NCI-H774 (cell line): ENCODE data around the gene CMSS1.

Source experiments
- DNase-seq: peaks from one replicate; lab custom pipeline; 2025; lab: John Stamatoyannopoulos, UW

The CMSS1 gene

GRCh38 chr3:99903869-99904268 is 86.2 kb downstream of the CMSS1 start:
- no peak for DNase-seq

DNA sequence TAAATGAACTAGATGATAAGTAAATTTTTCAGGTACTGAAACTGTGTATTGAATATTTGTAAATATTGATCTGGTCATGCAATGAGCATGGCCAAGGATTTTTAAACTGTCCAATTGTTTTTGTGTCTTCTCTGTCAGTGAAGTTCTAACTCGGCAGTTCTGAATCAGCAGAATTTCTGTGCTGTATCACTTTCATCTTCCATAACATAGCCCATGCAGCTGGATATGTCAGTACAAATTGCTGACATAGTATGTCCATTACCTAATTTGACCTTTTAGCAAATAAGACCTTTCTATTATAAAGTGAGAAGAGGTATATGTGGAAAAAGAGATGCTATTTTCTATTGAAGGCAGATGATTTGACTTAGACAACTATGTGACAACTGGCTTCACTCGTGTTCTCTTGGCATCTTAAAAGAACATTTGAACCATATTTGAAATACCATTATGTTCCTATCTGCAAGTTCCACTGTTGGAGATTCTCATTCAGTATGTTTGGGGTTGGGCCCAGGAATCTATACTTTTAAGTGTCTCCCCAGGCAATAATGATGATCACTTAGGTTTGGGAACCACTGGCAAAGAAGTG is 90.4 kb downstream of the CMSS1 start:
- DNase-seq, result no peak

DNA sequence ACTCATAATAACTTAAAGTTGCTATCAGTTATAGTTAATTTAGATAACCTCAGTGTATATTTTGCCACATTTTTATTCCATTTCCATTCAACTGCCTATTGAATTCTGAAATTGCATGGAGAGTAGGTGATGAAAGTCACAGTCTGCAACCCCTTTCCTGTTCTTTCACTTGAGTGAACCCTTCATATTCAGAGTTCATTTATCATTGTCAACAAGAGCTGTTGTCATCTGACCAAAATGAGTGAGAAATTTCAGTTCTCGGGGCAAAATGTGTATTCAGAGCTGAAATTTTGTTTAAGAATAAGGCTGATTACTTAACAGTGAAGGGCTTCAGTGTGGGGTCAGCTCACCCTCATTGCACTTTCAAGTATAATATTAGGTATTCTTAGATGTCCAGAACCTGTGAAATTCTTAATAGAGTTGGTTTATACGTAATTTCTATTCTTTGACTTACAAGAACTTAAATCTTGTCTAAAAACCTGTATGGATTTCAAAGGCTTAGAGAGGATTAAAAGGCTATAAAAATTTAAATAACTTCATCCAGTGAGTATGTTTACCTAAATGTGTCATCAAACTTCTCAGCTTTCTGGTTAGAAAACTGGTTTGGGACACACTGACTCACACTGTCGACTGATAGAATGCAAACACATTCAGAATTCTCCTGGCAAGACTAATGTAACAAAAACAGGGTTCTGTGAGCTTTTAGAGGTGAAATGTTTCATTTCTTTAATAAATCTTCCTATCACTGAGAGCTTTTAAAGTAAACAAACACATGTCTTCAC is 92.2 kb downstream of the CMSS1 start:
- DNase-seq, result no peak

DNA sequence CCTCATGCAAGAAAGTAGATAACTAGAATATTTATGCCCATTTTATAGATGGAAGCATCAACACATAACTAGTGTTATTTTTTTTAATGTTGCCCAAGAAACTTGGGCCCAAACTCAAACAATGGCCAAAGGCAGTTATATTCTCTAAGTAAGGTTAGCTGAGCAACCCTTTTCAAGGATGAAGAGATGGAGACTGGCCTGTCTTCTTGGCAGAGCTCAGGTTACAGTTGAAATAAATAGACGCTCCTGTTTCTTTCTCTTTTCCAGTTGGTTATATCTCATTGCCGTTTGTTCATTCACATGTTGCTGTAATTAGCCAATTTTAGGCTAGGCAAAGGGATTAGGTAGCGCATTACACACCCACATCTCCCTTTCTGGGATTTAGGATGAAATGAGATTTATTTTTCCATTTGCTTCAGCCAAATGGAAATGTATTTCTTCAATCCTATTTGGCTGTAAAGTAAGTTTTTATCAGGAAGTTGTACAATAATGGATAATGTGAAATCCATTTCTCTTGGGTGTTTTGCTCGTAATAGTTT is 93.2 kb downstream of the CMSS1 start:
- no peak for DNase-seq

- no peak for DNase-seq
Observed at GRCh38 chr3:99911433-99911832, 93.8 kb downstream of the CMSS1 start.

DNA sequence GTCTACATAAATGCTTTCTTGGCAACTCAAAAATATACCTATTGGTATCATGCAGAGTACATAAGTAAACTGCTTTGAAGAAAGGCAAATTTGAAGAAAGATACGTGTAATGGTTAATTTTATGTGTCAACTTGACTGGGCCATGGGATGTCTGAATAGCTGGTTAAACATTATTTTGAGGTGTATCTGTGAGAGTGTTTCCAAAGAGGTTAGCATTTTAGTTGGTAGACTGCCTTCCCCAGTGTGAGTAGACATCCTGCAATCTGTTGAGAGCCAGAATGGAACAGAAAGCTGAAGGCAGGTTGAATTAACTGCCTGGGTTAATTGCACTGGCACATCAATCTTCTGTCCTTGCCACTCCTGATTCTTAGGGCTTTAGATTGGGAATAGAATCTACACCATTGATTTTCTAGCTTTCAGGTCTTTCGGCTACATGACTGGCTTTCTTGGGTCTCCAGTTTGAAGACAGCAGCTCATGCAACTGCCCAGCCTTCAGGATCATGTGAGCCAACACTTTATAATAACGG is 98.3 kb downstream of the CMSS1 start:
- DNase-seq, result no peak

GRCh38 chr3:99918715-99919114 is 101.1 kb downstream of the CMSS1 start:
- DNase-seq, result no peak

DNA sequence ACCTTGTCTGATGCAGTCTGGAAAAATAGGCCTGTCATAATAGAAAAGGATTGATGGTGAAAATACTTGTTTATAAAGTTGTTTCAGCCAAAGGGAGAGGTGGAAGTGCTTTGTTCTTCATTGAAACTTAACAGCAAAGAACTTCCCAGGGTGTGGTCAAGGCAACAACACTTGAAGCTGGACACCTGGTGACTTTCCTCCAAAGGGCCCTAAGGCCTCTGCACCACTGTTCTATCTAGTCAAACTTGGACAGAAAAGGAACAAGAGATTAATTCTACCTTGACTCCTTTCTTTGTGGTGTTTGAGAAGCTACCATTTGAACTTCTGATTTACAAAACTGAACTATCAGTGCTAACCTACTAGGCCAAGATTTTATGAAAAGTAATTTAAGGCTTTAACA is 102.0 kb downstream of the CMSS1 start:
- no peak for DNase-seq

GRCh38 chr3:99920481-99921376 is 103.1 kb downstream of the CMSS1 start:
- DNase-seq, result peak; percentile 21

DNA sequence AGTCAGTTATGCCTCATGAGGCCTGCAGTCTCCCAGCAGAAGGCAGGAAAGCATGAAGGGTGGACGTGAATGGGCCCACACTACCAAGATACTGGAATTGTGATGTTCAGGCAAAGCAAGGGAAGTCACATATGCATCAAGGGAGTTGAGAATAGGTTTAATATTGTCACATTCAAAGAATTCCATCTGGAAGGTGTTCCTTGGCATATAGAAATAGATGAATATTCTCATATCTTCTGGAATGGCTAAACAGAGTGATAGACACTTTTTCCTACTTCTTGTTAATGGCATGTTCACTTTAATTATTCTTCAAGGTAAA is 103.7 kb downstream of the CMSS1 start:
- no peak for DNase-seq

DNA sequence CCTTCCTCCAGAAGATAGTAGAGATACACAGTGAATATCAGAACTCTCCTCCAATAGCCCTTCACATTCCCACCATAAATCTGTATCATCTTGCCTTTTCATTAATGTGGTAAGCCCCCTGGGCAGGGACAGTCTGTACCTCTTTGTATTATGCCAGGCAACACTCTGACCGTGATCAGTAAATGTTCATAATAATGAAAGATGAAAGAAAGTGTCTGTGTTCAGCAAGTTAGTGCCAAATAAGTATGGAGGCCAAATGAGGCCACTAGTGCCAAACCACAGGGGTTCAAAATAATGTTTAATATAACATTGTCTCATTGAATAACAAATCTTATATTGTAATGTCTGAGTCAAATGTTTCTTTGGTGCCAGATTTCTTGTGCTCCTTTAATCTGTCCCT is 104.3 kb downstream of the CMSS1 start:
- DNase-seq, result no peak

DNA sequence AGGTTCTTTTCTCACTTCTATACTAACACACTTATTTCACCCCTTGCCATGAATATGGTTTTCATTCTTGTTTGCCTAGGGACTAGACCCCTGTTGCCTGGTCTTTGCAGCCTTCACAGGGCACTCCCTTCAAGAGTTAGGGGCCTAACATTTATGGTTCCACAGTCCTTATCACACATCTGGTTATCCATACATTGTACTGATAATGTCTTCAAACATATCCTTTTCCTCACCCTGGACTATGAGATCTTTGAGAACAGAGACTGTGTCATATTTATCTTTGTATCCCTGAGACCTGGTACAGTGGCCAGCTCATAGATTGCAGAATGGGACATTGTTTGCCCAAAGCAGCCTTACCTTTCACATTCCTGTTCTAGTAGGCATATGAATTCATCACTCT is 106.2 kb downstream of the CMSS1 start:
- no peak for DNase-seq

- DNase-seq, result peak; percentile 9
Observed at GRCh38 chr3:99925584-99926230, 108.0 kb downstream of the CMSS1 start.

GRCh38 chr3:99927671-99928457 is 110.2 kb downstream of the CMSS1 start:
- no peak for DNase-seq

DNA sequence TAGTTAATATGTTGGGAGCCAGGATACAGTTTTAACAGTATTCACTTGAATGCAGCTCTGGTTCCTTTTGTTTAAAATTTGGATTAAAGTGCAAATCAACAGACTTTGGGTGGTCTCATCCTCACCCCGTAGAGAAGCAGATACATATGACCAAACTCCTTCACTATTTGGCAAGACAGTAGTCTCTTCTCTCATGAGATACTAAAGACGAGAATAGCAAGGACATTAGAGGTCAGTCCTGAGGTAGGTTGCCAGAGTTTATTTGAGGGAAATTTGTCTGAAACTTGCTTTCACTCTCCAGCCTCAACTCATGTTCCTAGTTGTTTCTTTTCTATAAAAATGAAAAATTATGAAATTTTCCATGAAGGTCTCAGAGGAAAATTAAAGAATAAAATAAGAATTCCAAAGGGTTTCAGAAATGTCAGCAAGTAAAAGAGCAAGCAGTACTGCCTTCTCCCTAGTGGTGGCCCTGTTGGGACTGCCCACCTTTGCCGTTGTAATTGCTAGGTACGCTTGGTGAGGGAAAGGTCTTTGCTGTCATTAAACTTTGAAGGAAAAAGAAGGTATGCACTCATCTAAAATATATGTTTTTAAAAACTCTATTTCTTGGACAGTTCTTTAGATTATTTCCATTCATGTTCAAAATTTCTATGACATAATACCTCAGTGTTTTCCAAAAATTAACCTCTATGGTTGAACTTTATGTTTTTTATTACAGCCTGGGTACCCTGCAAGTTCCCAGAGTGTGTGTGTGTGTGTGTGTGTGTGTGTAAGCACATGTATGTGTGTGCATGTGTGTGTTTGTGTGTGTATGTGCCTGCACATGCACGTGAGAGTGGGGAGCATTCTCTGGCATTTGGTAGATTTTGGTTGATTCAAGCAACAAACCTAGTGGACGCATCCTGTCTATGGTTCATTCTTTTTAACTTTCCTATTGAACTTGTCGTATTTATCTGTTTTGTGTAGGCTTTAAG is 111.4 kb downstream of the CMSS1 start:
- no peak for DNase-seq

GRCh38 chr3:99929745-99930139 is 112.1 kb downstream of the CMSS1 start:
- DNase-seq, result no peak

DNA sequence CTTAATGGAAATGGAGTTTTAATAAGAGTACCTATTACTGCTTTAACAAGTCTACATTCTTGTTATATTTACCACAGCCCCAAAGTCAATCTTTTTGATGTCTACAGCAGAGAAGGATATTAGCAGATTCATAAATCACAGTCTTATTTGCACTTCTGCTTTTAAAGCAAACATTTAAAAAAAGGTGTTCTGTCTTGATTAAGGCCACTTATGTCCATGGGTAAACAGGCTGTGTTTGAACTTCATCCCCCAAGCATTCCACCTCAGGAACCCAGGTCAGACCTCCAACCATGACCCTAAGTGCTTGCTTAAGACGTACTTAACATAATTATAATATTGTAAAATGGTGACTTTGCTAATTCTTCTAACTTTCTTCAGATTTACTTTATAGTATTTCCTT is 113.4 kb downstream of the CMSS1 start:
- DNase-seq, result no peak

DNA sequence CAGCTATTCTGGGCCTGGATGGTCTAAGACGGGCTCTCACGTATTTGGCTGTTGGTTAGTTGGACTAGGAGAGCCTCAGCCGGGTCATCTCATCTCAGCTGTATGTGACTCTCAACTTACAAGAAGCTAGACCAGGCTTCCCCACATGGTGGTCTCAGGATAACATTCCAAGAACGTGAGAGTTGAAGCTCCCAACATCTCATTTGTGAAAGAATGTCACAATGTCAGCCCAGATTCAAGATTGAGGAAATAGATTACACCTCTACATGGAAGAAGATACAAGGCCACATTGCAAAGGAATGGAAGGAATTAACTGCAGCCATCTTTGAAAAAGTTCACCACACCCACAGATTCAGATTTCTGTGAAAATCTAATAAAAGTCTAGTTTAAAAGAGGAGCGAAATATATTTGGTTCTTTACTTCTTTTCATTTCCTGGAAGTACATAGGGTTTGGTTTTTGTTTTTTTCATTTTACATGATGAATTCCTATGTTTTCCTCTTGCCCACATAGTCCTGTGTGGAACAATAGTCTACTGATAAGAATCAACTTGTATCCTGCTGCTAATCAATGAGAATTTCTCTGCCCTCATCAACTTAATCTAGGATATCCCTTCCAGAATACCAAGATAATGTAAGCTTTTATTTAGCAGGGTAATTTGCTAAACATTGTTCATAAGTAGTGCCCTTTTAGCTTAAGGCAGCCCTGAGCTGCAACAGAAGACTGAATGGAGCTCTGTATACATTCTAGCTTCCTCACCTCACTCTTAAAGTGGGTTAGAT is 116.5 kb downstream of the CMSS1 start:
- DNase-seq, result no peak
